Motor neuron (in vitro differentiated cells): ENCODE data around the gene RLF. TPM values are rescaled to one million over a fixed set of nuclear protein-coding genes. Genes with fewer than 3 reads are reported as not detected.
A peak's percentile ranks its signal among the peaks of the same experiment; 100 is the strongest.
"Not testable (repeated sequence)": the region's sequence is repeated elsewhere in the genome, so short reads cannot be mapped to it uniquely, and the experiment has no call there.

Experiments used
- ATAC-seq, 8 experiments: fragments of 200-7000 bp; cut with Tn5 transposase; replicated peaks in 6 of 8; 2 replicates each; pipeline ENCODE4 v1.8.0; 2021; ENCODE audit warnings: mild to moderate bottlenecking in 8 of 8, moderate library complexity in 8 of 8
- H3K27ac ChIP-seq, 2 donors: fragments of 250-450 bp; sonication (Bioruptor Pico); 2 replicates each; pipeline ENCODE4 v1.9.0; 2021; ENCODE audit warnings: antibody characterized with exemption in 2 of 2, mild to moderate bottlenecking in 2 of 2, moderate library complexity in 1 of 2
- H3K4me1 ChIP-seq, 2 donors: fragments of 250-450 bp; sonication (Bioruptor Pico); replicated peaks in 1 of 2; 2 replicates each; pipeline ENCODE4 v1.6.1; 2021; ENCODE audit warnings: antibody characterized with exemption in 2 of 2, mild to moderate bottlenecking in 2 of 2, moderate library complexity in 1 of 2
- H3K4me3 ChIP-seq, 5 donors: fragments of 250-450 bp; sonication (Bioruptor Pico); 2 replicates each; pipeline ENCODE4 v1.9.0; 2021; ENCODE audit warnings: antibody characterized with exemption in 5 of 5, mild to moderate bottlenecking in 5 of 5, moderate library complexity in 4 of 5
- WGBS, 10 experiments: fragments of 450-650 bp; shearing (Covaris generic); methylation state at CpG; one replicate each; pipeline ENCODE4 v1.0.0; 2022; 5-methylcytosine and 5-hydroxymethylcytosine counted together
- in situ Hi-C, 9 experiments: fragments of 400-800 bp; cut with MboI; loops; one replicate each; pipeline ENCODE4 v1.15.0; 2021; ENCODE audit warnings: low sequenced_read_pairs in 9 of 9, low pct_unique_long_range_greater_than_20kb in 2 of 9; ENCODE audit not compliant: unreplicated experiment in 9 of 9
- total RNA-seq, 8 experiments: library from RNA; unstranded; fragments of 300-600 nt; gene quantifications; 2 replicates each; pipeline versions ENCODE4 v1.2.3 to v1.2.4, GENCODE V29; 2022

The RLF gene
- total RNA-seq, 8 experiments from 2014 or later: 8.8 to 61.1 (median 31.2) TPM

GRCh38 chr1:40179496-40180089 lies 18.4 kb downstream of the RLF start:
- ATAC-seq: no peak
- Histone ChIP-seq H3K4me1 (no peaks in the 10 kb centered on the region), H3K4me3 (no peak overlapping the region), H3K27ac (no peak overlapping the region)
- in situ Hi-C loops: no loop called here
- 92 to 100% (median 100%) methylated on average over 1 to 3 of the region's 3 CpGs; no CpG with 5 or more reads in 1 of the 10 experiments for WGBS, 10 experiments

- Histone ChIP-seq H3K4me3 (no peak overlapping the region), H3K4me1 (no peaks in the 10 kb centered on the region), H3K27ac (no peak overlapping the region)
- in situ Hi-C loops: no loop called here
- 40 to 98% (median 76%) methylated on average over 2 to 3 of the region's 3 CpGs for WGBS, 10 experiments
- ATAC-seq: peak in 4 of 8 experiments; percentile 37 to 79 (median 55)
These were observed 22.0 kb downstream of the RLF start for GRCh38 chr1:40183055-40183710.

GRCh38 chr1:40184193-40184592 lies 23.0 kb downstream of the RLF start:
- WGBS, 10 experiments: 60 to 100% (median 100%) methylated on average over 1 of the region's 1 CpG; no CpG with 5 or more reads in 2 of the 10 experiments
- Histone ChIP-seq H3K27ac (no peak overlapping the region), H3K4me1 (no peaks in the 10 kb centered on the region), H3K4me3 (no peak overlapping the region)
- no peak for ATAC-seq
- in situ Hi-C loops: no loop called here

- no peak overlapping the region for H3K4me3 ChIP-seq
- WGBS, 10 experiments: 71 to 100% (median 93%) methylated on average over 1 to 7 of the region's 7 CpGs
- no peak overlapping the region for H3K27ac ChIP-seq
- H3K4me1 ChIP-seq: no peaks in the 10 kb centered on the region
- peak in 3 of 8 experiments; percentile 64 to 99 (median 97) for ATAC-seq
- in situ Hi-C loops: no loop called here
These were observed 25.0 kb downstream of the RLF start for GRCh38 chr1:40185951-40186864.

- 50 to 100% (median 93%) methylated on average over 1 of the region's 1 CpG; no CpG with 5 or more reads in 2 of the 10 experiments for WGBS, 10 experiments
- in situ Hi-C loops: no loop called here
- no peak overlapping the region for H3K4me3 ChIP-seq
- ATAC-seq: no peak
- H3K27ac ChIP-seq: no peak overlapping the region
- H3K4me1 ChIP-seq: no peaks in the 10 kb centered on the region
These were observed 26.2 kb downstream of the RLF start for GRCh38 chr1:40187399-40187798.

- ATAC-seq, in situ Hi-C loops: not testable (repeated sequence)
- 80 to 100% (median 90%) methylated on average over 1 to 6 of the region's 6 CpGs; no CpG with 5 or more reads in 3 of the 10 experiments for WGBS, 10 experiments
These were observed 33.5 kb downstream of the RLF start for GRCh38 chr1:40194639-40195038.

GRCh38 chr1:40197656-40198055 lies 36.5 kb downstream of the RLF start:
- H3K27ac ChIP-seq: no peak overlapping the region
- no peaks in the 10 kb centered on the region for H3K4me1 ChIP-seq
- no peak for ATAC-seq
- in situ Hi-C loops: no loop called here
- 78 to 100% (median 100%) methylated on average over 1 of the region's 1 CpG; no CpG with 5 or more reads in 5 of the 10 experiments for WGBS, 10 experiments
- no peak overlapping the region for H3K4me3 ChIP-seq

More at GRCh38 chr1:40194639-40195038, 33.5 kb downstream of the RLF start:
- not testable (repeated sequence) for H3K4me1 ChIP-seq, H3K4me3 ChIP-seq, H3K27ac ChIP-seq

- no peak overlapping the region for H3K27ac ChIP-seq
- H3K4me1 ChIP-seq: no peaks in the 10 kb centered on the region
- H3K4me3 ChIP-seq: no peak overlapping the region
- no peak for ATAC-seq
- 86 to 100% (median 97%) methylated on average over 1 to 3 of the region's 3 CpGs; no CpG with 5 or more reads in 1 of the 10 experiments for WGBS, 10 experiments
- in situ Hi-C loops: no loop called here
These were observed 37.9 kb downstream of the RLF start for GRCh38 chr1:40199126-40199525.

GRCh38 chr1:40204856-40205255 lies 43.7 kb downstream of the RLF start:
- ATAC-seq: no peak
- 75 to 100% (median 100%) methylated on average over 2 to 4 of the region's 4 CpGs for WGBS, 10 experiments
- Histone ChIP-seq H3K4me1 (no peaks in the 10 kb centered on the region), H3K4me3 (no peak overlapping the region), H3K27ac (no peak overlapping the region)
- in situ Hi-C loops: no loop called here

- Histone ChIP-seq H3K4me1 (no peaks in the 10 kb centered on the region), H3K4me3 (no peak overlapping the region), H3K27ac (no peak overlapping the region)
- in situ Hi-C loops: no loop called here
- no peak for ATAC-seq
- 55 to 100% (median 93%) methylated on average over 1 to 3 of the region's 3 CpGs; no CpG with 5 or more reads in 2 of the 10 experiments for WGBS, 10 experiments
These were observed 49.5 kb downstream of the RLF start for GRCh38 chr1:40210511-40211204.

GRCh38 chr1:40218333-40218732 lies 57.1 kb downstream of the RLF start:
- no peak for ATAC-seq
- WGBS, 10 experiments: 94 to 100% (median 99%) methylated on average over 2 to 5 of the region's 5 CpGs
- H3K4me3 ChIP-seq: no peak overlapping the region
- H3K4me1 ChIP-seq: no peaks in the 10 kb centered on the region
- no peak overlapping the region for H3K27ac ChIP-seq
- in situ Hi-C loops: no loop called here

- in situ Hi-C loops, H3K27ac ChIP-seq, ATAC-seq, H3K4me1 ChIP-seq, H3K4me3 ChIP-seq: not testable (repeated sequence)
- 81 to 100% (median 96%) methylated on average over 2 to 17 of the region's 18 CpGs for WGBS, 10 experiments
These were observed 60.3 kb downstream of the RLF start for GRCh38 chr1:40221471-40221905.
